ENCODE data around the gene SLC25A24.

DNA sequence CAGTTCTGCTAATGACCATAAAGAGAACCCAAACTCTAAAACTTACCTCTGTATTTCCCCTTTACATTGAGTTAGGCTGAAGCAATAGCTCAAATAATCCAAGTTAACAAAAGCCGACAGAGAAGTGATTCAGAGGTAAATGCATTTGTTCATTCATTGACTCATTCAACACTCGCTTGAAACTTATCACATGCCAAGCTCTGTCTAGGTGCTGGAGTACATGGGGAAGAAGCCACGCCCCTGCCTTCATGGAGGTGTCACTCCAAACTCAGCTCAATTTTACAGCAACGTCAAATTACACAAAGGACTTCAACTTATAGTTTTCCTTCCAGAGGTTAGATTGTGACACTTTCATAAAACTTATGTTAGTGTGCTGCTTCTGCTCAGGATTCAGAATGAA lies 45.8 kb downstream of the SLC25A24 start:
- TF ChIP-seq, protein P1, sequence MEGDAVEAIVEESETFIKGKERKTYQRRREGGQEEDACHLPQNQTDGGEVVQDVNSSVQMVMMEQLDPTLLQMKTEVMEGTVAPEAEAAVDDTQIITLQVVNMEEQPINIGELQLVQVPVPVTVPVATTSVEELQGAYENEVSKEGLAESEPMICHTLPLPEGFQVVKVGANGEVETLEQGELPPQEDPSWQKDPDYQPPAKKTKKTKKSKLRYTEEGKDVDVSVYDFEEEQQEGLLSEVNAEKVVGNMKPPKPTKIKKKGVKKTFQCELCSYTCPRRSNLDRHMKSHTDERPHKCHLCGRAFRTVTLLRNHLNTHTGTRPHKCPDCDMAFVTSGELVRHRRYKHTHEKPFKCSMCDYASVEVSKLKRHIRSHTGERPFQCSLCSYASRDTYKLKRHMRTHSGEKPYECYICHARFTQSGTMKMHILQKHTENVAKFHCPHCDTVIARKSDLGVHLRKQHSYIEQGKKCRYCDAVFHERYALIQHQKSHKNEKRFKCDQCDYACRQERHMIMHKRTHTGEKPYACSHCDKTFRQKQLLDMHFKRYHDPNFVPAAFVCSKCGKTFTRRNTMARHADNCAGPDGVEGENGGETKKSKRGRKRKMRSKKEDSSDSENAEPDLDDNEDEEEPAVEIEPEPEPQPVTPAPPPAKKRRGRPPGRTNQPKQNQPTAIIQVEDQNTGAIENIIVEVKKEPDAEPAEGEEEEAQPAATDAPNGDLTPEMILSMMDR (IDR thresholded peaks at IDR 0.05 in 2 of 3, conservative IDR thresholded peaks at IDR 0.05 in 1 of 3; ENCODE audit: borderline replicate concordance in 1 of 3, insufficient read depth in 1 of 3, low read depth in 2 of 3, low read length in 2 of 3), result no peak
- TF ChIP-seq, protein P2, sequence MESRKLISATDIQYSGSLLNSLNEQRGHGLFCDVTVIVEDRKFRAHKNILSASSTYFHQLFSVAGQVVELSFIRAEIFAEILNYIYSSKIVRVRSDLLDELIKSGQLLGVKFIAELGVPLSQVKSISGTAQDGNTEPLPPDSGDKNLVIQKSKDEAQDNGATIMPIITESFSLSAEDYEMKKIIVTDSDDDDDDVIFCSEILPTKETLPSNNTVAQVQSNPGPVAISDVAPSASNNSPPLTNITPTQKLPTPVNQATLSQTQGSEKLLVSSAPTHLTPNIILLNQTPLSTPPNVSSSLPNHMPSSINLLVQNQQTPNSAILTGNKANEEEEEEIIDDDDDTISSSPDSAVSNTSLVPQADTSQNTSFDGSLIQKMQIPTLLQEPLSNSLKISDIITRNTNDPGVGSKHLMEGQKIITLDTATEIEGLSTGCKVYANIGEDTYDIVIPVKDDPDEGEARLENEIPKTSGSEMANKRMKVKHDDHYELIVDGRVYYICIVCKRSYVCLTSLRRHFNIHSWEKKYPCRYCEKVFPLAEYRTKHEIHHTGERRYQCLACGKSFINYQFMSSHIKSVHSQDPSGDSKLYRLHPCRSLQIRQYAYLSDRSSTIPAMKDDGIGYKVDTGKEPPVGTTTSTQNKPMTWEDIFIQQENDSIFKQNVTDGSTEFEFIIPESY (IDR thresholded peaks at IDR 0.05; ENCODE audit: extremely low read depth, insufficient replicate concordance, low read length), result no peak
